RWPE2 (cell line): ENCODE data around the gene ZFPM1.

Experiments used
- ATAC-seq: fragments of 200-7000 bp; cut with Tn5 transposase; 3 replicates; pipeline ENCODE4 v1.9.1; 2021; ENCODE audit warnings: low read depth
- DNase-seq: peaks from one replicate; pipeline ENCODE4 v3.0.0-alpha.2; 2020; ENCODE audit warnings: low spot score
- H3K27ac ChIP-seq: fragments of 450-650 bp; 2 replicates; pipeline ENCODE4 v1.5.1; 2017; ENCODE audit warnings: mild to moderate bottlenecking; ENCODE audit not compliant: poor library complexity, severe bottlenecking
- H3K27me3 ChIP-seq: fragments of 250-450 bp; sonication (Bioruptor Pico); 2 replicates; pipeline ENCODE4 v1.5.1; 2021; ENCODE audit warnings: mild to moderate bottlenecking, moderate library complexity; ENCODE audit not compliant: insufficient read depth, poor library complexity, severe bottlenecking
- H3K36me3 ChIP-seq: fragments of 250-450 bp; sonication (Bioruptor Pico); 2 replicates; pipeline ENCODE4 v1.5.1; 2020; ENCODE audit warnings: low read depth, mild to moderate bottlenecking, moderate library complexity
- H3K4me1 ChIP-seq: fragments of 250-450 bp; sonication (Bioruptor Pico); 2 replicates; pipeline ENCODE4 v1.5.1; 2021; ENCODE audit warnings: mild to moderate bottlenecking, moderate library complexity; ENCODE audit not compliant: insufficient read depth, poor library complexity, severe bottlenecking
- H3K4me3 ChIP-seq: fragments of 250-450 bp; sonication (Bioruptor Pico); 2 replicates; pipeline ENCODE4 v1.5.1; 2021; ENCODE audit warnings: mild to moderate bottlenecking, moderate library complexity; ENCODE audit not compliant: severe bottlenecking
- H3K9me3 ChIP-seq: fragments of 250-450 bp; sonication (Bioruptor Pico); 2 replicates; pipeline ENCODE4 v1.5.1; 2021; ENCODE audit warnings: mild to moderate bottlenecking, moderate library complexity; ENCODE audit not compliant: severe bottlenecking
- TF ChIP-seq, protein P1 (sequence below): fragments of 450-650 bp; IDR thresholded peaks from one replicate; pipeline ENCODE4 v1.5.1; 2017; ENCODE audit warnings: mild to moderate bottlenecking, moderate library complexity; ENCODE audit not compliant: poor library complexity, severe bottlenecking

Gene ZFPM1

GRCh38 chr16:88421871-88422433 lies 31.1 kb upstream of the ZFPM1 start:
- no peaks in the 10 kb centered on the region for H3K9me3 ChIP-seq
- H3K4me1 ChIP-seq, result no peaks in the 10 kb centered on the region
- DNase-seq (no peak), ATAC-seq (no peak)
- H3K36me3 ChIP-seq, result no peaks in the 10 kb centered on the region
- TF ChIP-seq, protein P1, sequence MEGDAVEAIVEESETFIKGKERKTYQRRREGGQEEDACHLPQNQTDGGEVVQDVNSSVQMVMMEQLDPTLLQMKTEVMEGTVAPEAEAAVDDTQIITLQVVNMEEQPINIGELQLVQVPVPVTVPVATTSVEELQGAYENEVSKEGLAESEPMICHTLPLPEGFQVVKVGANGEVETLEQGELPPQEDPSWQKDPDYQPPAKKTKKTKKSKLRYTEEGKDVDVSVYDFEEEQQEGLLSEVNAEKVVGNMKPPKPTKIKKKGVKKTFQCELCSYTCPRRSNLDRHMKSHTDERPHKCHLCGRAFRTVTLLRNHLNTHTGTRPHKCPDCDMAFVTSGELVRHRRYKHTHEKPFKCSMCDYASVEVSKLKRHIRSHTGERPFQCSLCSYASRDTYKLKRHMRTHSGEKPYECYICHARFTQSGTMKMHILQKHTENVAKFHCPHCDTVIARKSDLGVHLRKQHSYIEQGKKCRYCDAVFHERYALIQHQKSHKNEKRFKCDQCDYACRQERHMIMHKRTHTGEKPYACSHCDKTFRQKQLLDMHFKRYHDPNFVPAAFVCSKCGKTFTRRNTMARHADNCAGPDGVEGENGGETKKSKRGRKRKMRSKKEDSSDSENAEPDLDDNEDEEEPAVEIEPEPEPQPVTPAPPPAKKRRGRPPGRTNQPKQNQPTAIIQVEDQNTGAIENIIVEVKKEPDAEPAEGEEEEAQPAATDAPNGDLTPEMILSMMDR, result no peak
- no peak overlapping the region for H3K27ac ChIP-seq
- H3K27me3 ChIP-seq, result no peaks in the 10 kb centered on the region
- H3K4me3 ChIP-seq, result no peak overlapping the region

- H3K27ac ChIP-seq, result no peak overlapping the region
- ATAC-seq, result no peak
- no peaks in the 10 kb centered on the region for H3K4me1 ChIP-seq
- H3K36me3 ChIP-seq, result no peaks in the 10 kb centered on the region
- TF ChIP-seq, protein P1, result no peak
- no peak overlapping the region for H3K4me3 ChIP-seq
- no peak for DNase-seq
- no peaks in the 10 kb centered on the region for H3K9me3 ChIP-seq
- no peaks in the 10 kb centered on the region for H3K27me3 ChIP-seq
Measured at GRCh38 chr16:88422733-88423447, 30.2 kb upstream of the ZFPM1 start.

GRCh38 chr16:88423448-88423850 lies 29.6 kb upstream of the ZFPM1 start:
- H3K36me3 ChIP-seq, result no peaks in the 10 kb centered on the region

GRCh38 chr16:88424587-88425235 lies 28.4 kb upstream of the ZFPM1 start:
- Histone ChIP-seq H3K9me3 (no peaks in the 10 kb centered on the region), H3K27ac (no peak overlapping the region), H3K27me3 (peaks cover 5% of the 10 kb centered on the region), H3K4me3 (no peak overlapping the region), H3K36me3 (no peaks in the 10 kb centered on the region), H3K4me1 (no peaks in the 10 kb centered on the region)
- TF ChIP-seq, protein P1, result no peak
- ATAC-seq, result no peak; the same call in 2 of the 3 replicates
- DNase-seq, result no peak

More at GRCh38 chr16:88423448-88423850, 29.6 kb upstream of the ZFPM1 start:
- Histone ChIP-seq H3K27ac (no peak overlapping the region), H3K9me3 (no peaks in the 10 kb centered on the region), H3K4me1 (no peaks in the 10 kb centered on the region), H3K4me3 (no peak overlapping the region), H3K27me3 (no peaks in the 10 kb centered on the region)
- no peak for ATAC-seq
- TF ChIP-seq, protein P1, result no peak
- no peak for DNase-seq
